Esophagus (tissue), 2 donors: ENCODE results near the gene CES2. TPM values are rescaled to one million over a fixed set of nuclear protein-coding genes. Genes with fewer than 3 reads are reported as not detected.
A peak's percentile ranks its signal among the peaks of the same experiment; 100 is the strongest.

Experiments
- H3K27ac ChIP-seq, 2 donors: one replicate each; pipeline ENCODE4 v1.5.1; 2013; ENCODE audit warnings: low read depth in 2 of 2, mild to moderate bottlenecking in 2 of 2, inconsistent platforms in 1 of 2, low read length in 1 of 2, moderate library complexity in 1 of 2
- H3K27me3 ChIP-seq, 2 donors: one replicate each; pipeline ENCODE4 v1.6.1; 2013; ENCODE audit warnings: low read length in 2 of 2, control low read depth in 1 of 2, mild to moderate bottlenecking in 1 of 2; ENCODE audit not compliant: insufficient read depth in 2 of 2, control insufficient read depth in 1 of 2
- H3K36me3 ChIP-seq, 2 donors: one replicate each; pipeline ENCODE4 v1.6.1; 2013; ENCODE audit warnings: low read length in 1 of 2; ENCODE audit not compliant: control insufficient read depth in 2 of 2, insufficient read depth in 2 of 2
- H3K4me1 ChIP-seq, 2 donors: one replicate each; pipeline ENCODE4 v1.6.1; 2013; ENCODE audit warnings: low read length in 1 of 2; ENCODE audit not compliant: control insufficient read depth in 2 of 2, insufficient read depth in 2 of 2
- H3K4me3 ChIP-seq, 2 donors: one replicate each; pipeline ENCODE4 v1.5.1; 2013; ENCODE audit warnings: low read length in 2 of 2, mild to moderate bottlenecking in 2 of 2, low read depth in 1 of 2, moderate library complexity in 1 of 2
- H3K9me3 ChIP-seq, 2 donors: one replicate each; pipeline ENCODE4 v1.6.1; 2013; ENCODE audit warnings: mild to moderate bottlenecking in 2 of 2, low read depth in 1 of 2, low read length in 1 of 2, moderate library complexity in 1 of 2; ENCODE audit not compliant: control insufficient read depth in 2 of 2, insufficient read depth in 1 of 2
- WGBS, 2 donors: extraction: QIAGEN DNeasy Blood & Tissue Kit; methylation state at CpG; one replicate each; pipeline ENCODE4 v1.1.7; 2013; 5-methylcytosine and 5-hydroxymethylcytosine counted together
- polyA plus RNA-seq, 2 donors: library from polyadenylated mRNA; stranded (reverse); fragments of 200-250 nt; gene quantifications; one replicate each; pipeline ENCODE4 v1.2.3, GENCODE V29; 2013
- donor health status: healthy with polysubstance abuse.
- donor health status: Bipolar disorder and iron deficiency.

CES2 gene
- polyA plus RNA-seq = 100 to 1,000 TPM; 120 to 128 TPM

GRCh38 chr16:66935314-66936011, at the start of gene CES2:
Gene CES2 (plus strand): TSS chr16:66935516. CDS start chr16:66935636, 120 bp downstream.
- H3K27ac ChIP-seq = peak within 1 kb of the TSS; percentile 96
- peaks cover 7 to 15% of the 10 kb centered on the region in 2 donors for H3K4me1 ChIP-seq
- H3K36me3 ChIP-seq = peaks cover 14 to 41% of the 10 kb centered on the region in 2 donors
- H3K4me3 ChIP-seq = peak within 1 kb of the TSS; percentile 75
- 20% methylated on average over 41 to 44 of the region's 44 CpGs for WGBS, 2 donors
- no peaks in the 10 kb centered on the region for H3K27me3 ChIP-seq
- H3K9me3 ChIP-seq = no peaks in the 10 kb centered on the region

GRCh38 chr16:66886321-66886720, 49.0 kb upstream of the CES2 start:
- peaks cover 0 to 3% of the 10 kb centered on the region in 2 donors for H3K4me1 ChIP-seq
- H3K27ac ChIP-seq = no peak overlapping the region
- H3K36me3 ChIP-seq = peaks cover 14 to 17% of the 10 kb centered on the region in 2 donors
- 56 to 63% methylated on average over 2 of the region's 2 CpGs for WGBS, 2 donors
- no peaks in the 10 kb centered on the region for H3K27me3 ChIP-seq
- no peak overlapping the region for H3K4me3 ChIP-seq
- no peaks in the 10 kb centered on the region for H3K9me3 ChIP-seq

- H3K9me3 ChIP-seq = no peaks in the 10 kb centered on the region
- H3K36me3 ChIP-seq = peaks cover 14 to 17% of the 10 kb centered on the region in 2 donors
- H3K27ac ChIP-seq = no peak overlapping the region
- H3K4me3 ChIP-seq = no peak overlapping the region
- peaks cover 0 to 3% of the 10 kb centered on the region in 2 donors for H3K4me1 ChIP-seq
- WGBS, 2 donors = 84 to 85% methylated on average over 3 of the region's 3 CpGs
- H3K27me3 ChIP-seq = no peaks in the 10 kb centered on the region
These were observed 48.4 kb upstream of the CES2 start for GRCh38 chr16:66886914-66887313.

GRCh38 chr16:66888647-66889615, 46.4 kb upstream of the CES2 start:
- H3K9me3 ChIP-seq = no peaks in the 10 kb centered on the region
- H3K27ac ChIP-seq = no peak overlapping the region
- no peaks in the 10 kb centered on the region for H3K27me3 ChIP-seq
- peaks cover 0 to 3% of the 10 kb centered on the region in 2 donors for H3K4me1 ChIP-seq
- H3K4me3 ChIP-seq = no peak overlapping the region
- H3K36me3 ChIP-seq = peaks cover 14 to 17% of the 10 kb centered on the region in 2 donors
- 91 to 93% methylated on average over 6 of the region's 6 CpGs for WGBS, 2 donors

- Histone ChIP-seq H3K4me3 (no peak overlapping the region), H3K27me3 (no peaks in the 10 kb centered on the region), H3K9me3 (no peaks in the 10 kb centered on the region), H3K4me1 (peaks cover 0 to 3% of the 10 kb centered on the region in 2 donors), H3K36me3 (peaks cover 13% of the 10 kb centered on the region in 2 donors), H3K27ac (no peak overlapping the region)
- WGBS, 2 donors = 41 to 55% methylated on average over 4 of the region's 4 CpGs
These were observed 45.7 kb upstream of the CES2 start for GRCh38 chr16:66889622-66890021.

GRCh38 chr16:66890799-66891198, 44.5 kb upstream of the CES2 start:
- Histone ChIP-seq H3K9me3 (no peaks in the 10 kb centered on the region), H3K27me3 (no peaks in the 10 kb centered on the region), H3K27ac (no peak overlapping the region), H3K4me1 (peaks cover 2 to 6% of the 10 kb centered on the region in 2 donors), H3K36me3 (peaks cover 3% of the 10 kb centered on the region in 2 donors), H3K4me3 (no peak overlapping the region)
- WGBS, 2 donors = 78 to 79% methylated on average over 2 of the region's 2 CpGs

- Histone ChIP-seq H3K4me1 (peaks cover 6 to 10% of the 10 kb centered on the region in 2 donors), H3K4me3 (no peak overlapping the region), H3K27ac (no peak overlapping the region), H3K36me3 (peaks cover 2 to 3% of the 10 kb centered on the region in 2 donors), H3K9me3 (no peaks in the 10 kb centered on the region), H3K27me3 (no peaks in the 10 kb centered on the region)
- 80 to 87% methylated on average over 4 of the region's 4 CpGs for WGBS, 2 donors
These were observed 44.0 kb upstream of the CES2 start for GRCh38 chr16:66891360-66891759.

GRCh38 chr16:66891797-66892196, 43.5 kb upstream of the CES2 start:
- Histone ChIP-seq H3K4me3 (no peak overlapping the region), H3K27me3 (no peaks in the 10 kb centered on the region), H3K9me3 (no peaks in the 10 kb centered on the region), H3K36me3 (peaks cover under 1 to 2% of the 10 kb centered on the region in 2 donors), H3K27ac (no peak overlapping the region), H3K4me1 (peaks cover 6 to 10% of the 10 kb centered on the region in 2 donors)
- 90 to 95% methylated on average over 6 of the region's 6 CpGs for WGBS, 2 donors

- no peaks in the 10 kb centered on the region for H3K27me3 ChIP-seq
- peaks cover 6 to 10% of the 10 kb centered on the region in 2 donors for H3K4me1 ChIP-seq
- H3K4me3 ChIP-seq = no peak overlapping the region
- no peaks in the 10 kb centered on the region for H3K9me3 ChIP-seq
- H3K36me3 ChIP-seq = no peaks in the 10 kb centered on the region
- 81 to 86% methylated on average over 2 of the region's 2 CpGs for WGBS, 2 donors
- H3K27ac ChIP-seq = no peak overlapping the region
These were observed 41.3 kb upstream of the CES2 start for GRCh38 chr16:66894055-66894454.
